DND-41 (cell line): ENCODE measurements around the gene TMEM18.

Source experiments
- EZH2 ChIP-seq: IDR thresholded peaks from 3 replicates; pipeline ENCODE4 v1.6.1; 2012; ENCODE audit warnings: borderline replicate concordance, low read depth, mild to moderate bottlenecking, moderate library complexity, low read length, inconsistent platforms; ENCODE audit not compliant: severe bottlenecking
- TF ChIP-seq, protein P1 (sequence below): IDR thresholded peaks from 2 replicates; pipeline ENCODE4 v1.5.1; 2012; ENCODE audit warnings: borderline replicate concordance, low read length, moderate library complexity, mild to moderate bottlenecking; ENCODE audit not compliant: poor library complexity, severe bottlenecking; ENCODE audit errors: extremely low read depth

DNA sequence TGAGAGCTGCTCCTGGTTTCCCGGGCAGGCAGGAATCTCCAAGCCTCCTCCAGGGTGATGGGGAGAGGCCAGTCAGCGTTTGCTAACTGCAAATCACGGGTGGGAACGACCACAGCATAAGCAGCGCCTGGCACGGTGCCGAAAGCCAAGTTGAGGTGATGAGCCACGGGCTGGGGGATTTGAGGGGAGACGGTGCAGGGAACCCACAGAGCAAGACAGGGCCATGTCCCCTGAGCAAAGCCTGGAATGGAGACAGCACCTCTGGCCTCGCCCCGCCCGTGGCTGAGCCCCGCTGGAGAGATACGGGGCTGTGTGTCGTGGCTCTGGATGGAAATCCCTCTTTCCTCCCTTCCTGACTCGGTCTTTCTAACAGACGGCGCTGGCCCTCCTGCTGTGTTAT, 31.5 kb upstream of the TMEM18 start:
- TF ChIP-seq, protein P1, sequence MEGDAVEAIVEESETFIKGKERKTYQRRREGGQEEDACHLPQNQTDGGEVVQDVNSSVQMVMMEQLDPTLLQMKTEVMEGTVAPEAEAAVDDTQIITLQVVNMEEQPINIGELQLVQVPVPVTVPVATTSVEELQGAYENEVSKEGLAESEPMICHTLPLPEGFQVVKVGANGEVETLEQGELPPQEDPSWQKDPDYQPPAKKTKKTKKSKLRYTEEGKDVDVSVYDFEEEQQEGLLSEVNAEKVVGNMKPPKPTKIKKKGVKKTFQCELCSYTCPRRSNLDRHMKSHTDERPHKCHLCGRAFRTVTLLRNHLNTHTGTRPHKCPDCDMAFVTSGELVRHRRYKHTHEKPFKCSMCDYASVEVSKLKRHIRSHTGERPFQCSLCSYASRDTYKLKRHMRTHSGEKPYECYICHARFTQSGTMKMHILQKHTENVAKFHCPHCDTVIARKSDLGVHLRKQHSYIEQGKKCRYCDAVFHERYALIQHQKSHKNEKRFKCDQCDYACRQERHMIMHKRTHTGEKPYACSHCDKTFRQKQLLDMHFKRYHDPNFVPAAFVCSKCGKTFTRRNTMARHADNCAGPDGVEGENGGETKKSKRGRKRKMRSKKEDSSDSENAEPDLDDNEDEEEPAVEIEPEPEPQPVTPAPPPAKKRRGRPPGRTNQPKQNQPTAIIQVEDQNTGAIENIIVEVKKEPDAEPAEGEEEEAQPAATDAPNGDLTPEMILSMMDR, result no peak
- TF ChIP-seq EZH2, result no peak
